Nucleus accumbens (tissue), 56 donors: ENCODE measurements around the gene ADD3.

Experiments
- DNase-seq, 56 donors: peaks; one replicate each; lab custom pipeline; 2025; lab: John Stamatoyannopoulos, UW

Gene ADD3

GRCh38 chr10:110007701-110008517, at the start of gene ADD3:
Gene ADD3 (plus strand): TSS chr10:110007984. CDS start chr10:110100654, 92,670 bp downstream.
- DNase-seq = peak; percentile 70 to 99 (median 94)

GRCh38 chr10:109958059-109958458, 49.7 kb upstream of the ADD3 start:
- DNase-seq = no peak

GRCh38 chr10:109959259-109960145, 48.3 kb upstream of the ADD3 start:
- DNase-seq = no peak

GRCh38 chr10:109960682-109961081, 47.1 kb upstream of the ADD3 start:
- DNase-seq = no peak

GRCh38 chr10:109961174-109962001, 46.4 kb upstream of the ADD3 start:
- DNase-seq = no peak

GRCh38 chr10:109962247-109962646, 45.5 kb upstream of the ADD3 start:
- DNase-seq = no peak

GRCh38 chr10:109963439-109963838, 44.3 kb upstream of the ADD3 start:
- DNase-seq = no peak

GRCh38 chr10:109964318-109964717, 43.5 kb upstream of the ADD3 start:
- DNase-seq = no peak

- no peak for DNase-seq
Observed at GRCh38 chr10:109966961-109967738, 40.6 kb upstream of the ADD3 start.

- no peak for DNase-seq
Observed at GRCh38 chr10:109967739-109968088, 40.1 kb upstream of the ADD3 start.

GRCh38 chr10:109968953-109969759, 38.6 kb upstream of the ADD3 start:
- DNase-seq = peak in 32 of 56 donors; percentile 6 to 61 (median 26)

- DNase-seq = peak in 2 of 56 donors; percentile 9 to 17
Observed at GRCh38 chr10:109969760-109970346, 37.9 kb upstream of the ADD3 start.

- no peak for DNase-seq
Observed at GRCh38 chr10:109971634-109972033, 36.1 kb upstream of the ADD3 start.

- DNase-seq = no peak
Observed at GRCh38 chr10:109972372-109973001, 35.3 kb upstream of the ADD3 start.

GRCh38 chr10:109973326-109973829, 34.4 kb upstream of the ADD3 start:
- no peak for DNase-seq

- no peak for DNase-seq
Observed at GRCh38 chr10:109974504-109975191, 33.1 kb upstream of the ADD3 start.
